ENCODE data around the gene GEMIN7.

Gene GEMIN7

DNA sequence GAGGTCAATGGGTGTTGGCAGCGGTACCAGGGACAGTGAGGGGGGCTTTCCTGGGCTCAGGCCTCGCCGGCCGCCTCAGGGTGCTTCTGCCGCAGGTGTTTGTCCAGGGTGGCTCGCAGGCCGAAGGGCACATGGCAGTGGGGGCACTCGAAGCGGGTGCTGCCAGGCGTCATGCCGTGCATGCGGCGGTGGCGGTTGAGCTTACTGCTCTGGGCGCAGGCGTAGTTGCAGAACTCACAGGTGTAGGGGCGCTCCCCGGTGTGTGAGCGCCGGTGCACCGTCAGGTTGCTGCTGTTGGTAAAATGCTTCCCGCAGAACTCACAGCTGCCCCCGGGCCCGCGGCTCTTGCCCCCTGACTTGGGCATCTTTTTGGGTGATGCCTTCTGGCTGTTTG lies 7.5 kb upstream of the GEMIN7 start:
- TF ChIP-seq CTCF (IDR thresholded peaks at IDR 0.05; ENCODE audit: unreplicated experiment in 3 of 3): no peak
- H3K27ac Mint-ChIP-seq: no peak overlapping the region
- H3K4me1 Mint-ChIP-seq: peaks cover 6% of the 10 kb centered on the region
- peaks cover 14% of the 10 kb centered on the region for H3K27me3 Mint-ChIP-seq (ENCODE audit: low read depth)
- peaks cover 18% of the 10 kb centered on the region for H3K36me3 Mint-ChIP-seq (ENCODE audit: low read depth)
- H3K4me3 Mint-ChIP-seq: no peak overlapping the region
- H3K9me3 Mint-ChIP-seq: no peaks in the 10 kb centered on the region

- no peak overlapping the region for H3K27ac Mint-ChIP-seq
- no peaks in the 10 kb centered on the region for H3K9me3 Mint-ChIP-seq
- peaks cover 20% of the 10 kb centered on the region for H3K27me3 Mint-ChIP-seq (ENCODE audit: low read depth)
- no peak overlapping the region for H3K4me3 Mint-ChIP-seq
- peaks cover 11% of the 10 kb centered on the region for H3K4me1 Mint-ChIP-seq
- no peak for TF ChIP-seq CTCF (IDR thresholded peaks at IDR 0.05; ENCODE audit: unreplicated experiment in 3 of 3)
- peaks cover 18% of the 10 kb centered on the region for H3K36me3 Mint-ChIP-seq (ENCODE audit: low read depth)
Measured at GRCh38 chr19:45071969-45072790, 6.9 kb upstream of the GEMIN7 start.

- Mint-ChIP-seq H3K9me3 (no peaks in the 10 kb centered on the region), H3K36me3 (ENCODE audit: low read depth) (peaks cover 5% of the 10 kb centered on the region), H3K27ac (peak overlapping the region in 1 of 3 experiments; percentile 42), H3K27me3 (ENCODE audit: low read depth) (peaks cover 29% of the 10 kb centered on the region), H3K4me3 (peak overlapping the region; percentile 41 to 59 (median 52)), H3K4me1 (peaks cover 11% of the 10 kb centered on the region)
- no peak for TF ChIP-seq CTCF (IDR thresholded peaks at IDR 0.05; ENCODE audit: unreplicated experiment in 3 of 3)
Measured at GRCh38 chr19:45074744-45075300, 4.2 kb upstream of the GEMIN7 start.

DNA sequence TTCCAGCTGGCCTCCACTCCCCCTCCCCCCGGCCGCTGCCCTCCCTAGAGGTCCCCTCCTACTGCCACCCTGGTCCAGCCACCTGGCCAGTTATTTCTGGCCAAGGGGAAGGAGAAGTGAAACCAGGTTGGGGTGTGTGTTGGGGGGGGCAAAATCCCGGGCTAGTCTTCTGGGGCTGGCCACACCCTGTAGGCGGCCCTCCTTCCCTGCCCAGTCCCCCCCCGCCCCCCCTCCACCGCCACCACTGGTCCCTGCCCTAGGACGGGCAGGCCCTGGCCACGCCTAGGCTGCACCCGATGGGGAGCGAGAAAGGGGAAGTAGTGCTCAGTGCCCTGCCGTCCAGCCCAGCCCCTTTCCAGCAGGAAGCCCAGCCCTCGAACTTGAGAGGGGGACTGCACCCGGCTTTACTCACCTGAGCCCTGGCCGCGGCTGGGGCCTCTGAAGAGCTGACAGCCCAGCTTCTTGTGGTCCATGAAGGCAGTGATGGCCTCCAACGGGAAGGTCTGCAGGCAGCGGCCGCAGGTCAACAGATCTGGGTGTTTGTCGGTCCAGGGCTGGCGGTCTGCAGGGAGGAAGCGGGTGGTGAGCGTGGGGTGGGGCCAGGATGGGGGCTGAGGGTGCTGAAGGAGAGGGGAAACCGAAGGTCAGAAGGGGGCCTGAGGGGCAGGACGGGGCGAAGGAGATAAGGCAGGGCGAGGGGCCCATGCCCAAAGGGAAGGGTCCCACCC lies 3.6 kb upstream of the GEMIN7 start:
- peaks cover 29% of the 10 kb centered on the region for H3K27me3 Mint-ChIP-seq (ENCODE audit: low read depth)
- peaks cover 1% of the 10 kb centered on the region for H3K36me3 Mint-ChIP-seq (ENCODE audit: low read depth)
- no peak overlapping the region for H3K27ac Mint-ChIP-seq
- peaks cover 11% of the 10 kb centered on the region for H3K4me1 Mint-ChIP-seq
- peak overlapping the region; percentile 52 to 71 (median 61) for H3K4me3 Mint-ChIP-seq
- H3K9me3 Mint-ChIP-seq: no peaks in the 10 kb centered on the region
- TF ChIP-seq CTCF (IDR thresholded peaks at IDR 0.05; ENCODE audit: unreplicated experiment in 3 of 3): no peak

- H3K4me1 Mint-ChIP-seq: peaks cover 11% of the 10 kb centered on the region
- H3K27me3 Mint-ChIP-seq (ENCODE audit: low read depth): peaks cover 29% of the 10 kb centered on the region
- no peaks in the 10 kb centered on the region for H3K9me3 Mint-ChIP-seq
- H3K4me3 Mint-ChIP-seq: peak within 1 kb of the TSS; percentile 71 to 79 (median 72)
- TF ChIP-seq CTCF (IDR thresholded peaks at IDR 0.05; ENCODE audit: unreplicated experiment in 3 of 3): no peak
- peak within 1 kb of the TSS in 1 of 3 experiments; percentile 70 for H3K27ac Mint-ChIP-seq
- H3K36me3 Mint-ChIP-seq (ENCODE audit: low read depth): peaks cover 4% of the 10 kb centered on the region
Measured at GRCh38 chr19:45076029-45076850, 2.8 kb upstream of the GEMIN7 start, which contains the start of gene ZNF296. TSS of gene ZNF296 (minus strand) at chr19:45076478. CDS start at chr19:45076373, 105 bp downstream.
